Hematopoietic multipotent progenitor cell (in vitro differentiated cells): ENCODE data around the gene TNNT2. TPM values are rescaled to one million over a fixed set of nuclear protein-coding genes. Genes with fewer than 3 reads are reported as not detected.
A peak's percentile ranks its signal among the peaks of the same experiment; 100 is the strongest.

ENCODE experiments used
- DNase-seq, 3 donors: peaks; one replicate each; pipeline ENCODE4 v3.0.0-alpha.2; 2011 to 2015; ENCODE audit warnings: low read depth in 2 of 3, low spot score in 2 of 3
- total RNA-seq: library from RNA; depleted of rRNA; stranded (reverse); fragments of >200 nt; gene quantifications from one replicate; pipeline ENCODE4 v1.2.3, GENCODE V29; 2012

TNNT2 gene
- total RNA-seq, 1 donor, result not detected

DNA sequence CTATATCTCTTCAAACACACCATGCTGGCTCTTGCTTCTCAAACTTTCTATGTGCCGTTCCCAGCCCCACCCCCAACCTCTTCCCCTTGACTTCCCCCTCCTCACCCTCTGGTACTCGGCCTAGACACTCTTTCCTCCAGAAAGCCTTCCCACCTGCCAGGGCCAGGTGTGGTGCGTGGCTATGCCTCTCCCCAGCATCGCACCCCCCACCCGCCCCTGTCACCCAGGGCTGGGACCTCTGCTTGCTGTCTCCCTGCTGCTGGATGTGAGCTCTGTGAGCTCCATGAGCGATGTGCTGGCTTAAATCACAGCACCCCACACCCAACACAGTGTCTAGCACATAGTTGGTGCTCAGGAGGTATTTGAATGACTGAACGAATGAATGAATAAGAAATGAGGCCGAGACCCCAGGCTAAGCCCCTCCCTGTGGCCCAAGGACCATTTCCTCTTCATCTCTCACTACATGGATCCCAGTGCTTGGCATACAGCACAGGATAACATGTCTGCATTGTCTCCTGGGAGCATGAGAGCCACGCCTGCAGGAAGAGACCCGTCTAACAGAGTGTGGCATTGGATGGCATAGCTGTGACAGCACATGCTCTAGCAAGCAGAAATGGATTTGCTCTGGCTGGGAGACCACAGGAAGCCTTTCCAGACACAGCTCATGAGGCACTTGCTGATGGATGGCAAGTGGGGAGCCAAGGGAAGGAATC, 19.7 kb downstream of the TNNT2 start:
- no peak for DNase-seq

DNA sequence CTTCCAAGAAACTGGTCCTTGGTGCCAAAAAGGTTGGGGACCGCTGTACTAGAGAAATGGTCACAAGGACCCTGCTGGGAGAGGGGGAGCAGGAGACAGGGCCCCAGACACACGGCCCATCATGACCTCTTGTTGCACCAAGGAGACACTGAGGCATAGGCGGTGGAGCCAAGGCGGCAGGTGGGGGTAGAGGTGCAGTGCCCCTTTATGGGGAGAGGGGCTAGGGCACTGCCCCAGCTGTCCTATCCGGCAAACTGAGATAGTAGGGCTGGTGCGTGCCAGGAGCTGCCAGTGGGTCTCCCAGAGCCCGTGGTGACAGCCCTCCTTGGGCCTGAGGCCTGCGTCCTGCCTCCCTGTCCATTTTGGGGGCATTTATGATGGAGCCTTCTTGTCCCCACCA, 20.3 kb downstream of the TNNT2 start:
- DNase-seq, result no peak

DNA sequence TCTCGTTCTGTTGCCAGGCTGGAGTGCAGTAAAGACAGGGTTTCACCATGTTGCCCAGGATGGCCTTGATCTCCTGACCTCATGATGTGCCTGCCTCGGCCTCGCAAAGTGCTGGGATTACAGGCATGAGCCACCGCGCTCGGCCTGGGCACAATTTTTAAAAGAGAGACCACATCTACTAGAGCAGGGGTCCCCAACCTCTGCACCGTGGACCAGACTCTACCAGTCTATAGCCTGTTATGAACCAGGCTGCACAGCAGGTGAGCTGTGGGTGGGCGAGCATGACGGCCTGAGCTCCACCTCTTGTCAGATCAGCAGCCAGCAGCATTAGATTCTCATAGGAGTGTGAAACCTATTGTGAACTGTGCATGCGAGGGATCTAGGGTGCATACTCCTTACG, 20.8 kb downstream of the TNNT2 start:
- DNase-seq, result no peak

DNA sequence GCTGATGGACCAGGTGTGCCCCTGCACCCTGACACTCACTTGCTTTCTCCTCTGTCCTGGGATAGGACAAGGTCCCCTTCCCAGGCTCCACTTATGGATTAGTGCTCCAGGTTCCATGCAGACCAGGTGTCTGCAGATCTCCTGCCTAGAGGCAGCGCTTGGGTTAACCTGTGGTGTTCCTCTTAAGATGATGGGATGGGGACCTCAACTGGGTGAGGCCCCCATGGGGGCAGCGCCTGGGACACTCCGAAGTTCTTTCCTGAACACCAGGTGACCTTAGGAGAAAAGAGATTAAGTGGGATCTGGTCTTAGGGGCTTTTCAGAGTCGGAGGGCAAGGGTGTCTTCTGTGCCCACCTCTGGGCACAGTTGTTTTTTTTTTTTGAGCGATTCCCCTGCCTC, 21.2 kb downstream of the TNNT2 start:
- DNase-seq, result no peak

DNA sequence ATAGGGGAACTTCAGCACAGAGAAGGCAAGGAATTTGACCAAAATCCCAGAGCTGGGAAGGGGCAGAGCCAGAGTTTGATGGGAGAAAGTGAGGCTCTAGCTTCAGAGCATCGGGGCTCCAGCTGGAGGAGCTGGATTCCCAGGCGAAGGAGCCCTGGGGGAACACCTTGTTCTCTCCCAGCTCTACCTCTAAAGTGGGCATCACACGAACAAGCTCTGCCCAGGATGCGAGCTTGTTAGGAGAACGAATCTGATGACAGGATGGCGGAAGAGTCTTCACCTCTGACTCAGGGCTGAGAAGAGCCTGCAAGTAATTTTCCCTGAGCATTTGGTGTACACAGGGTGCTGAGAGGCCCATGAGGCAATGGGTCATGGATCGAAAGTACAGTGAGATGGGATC, 22.0 kb downstream of the TNNT2 start:
- DNase-seq, result no peak

DNA sequence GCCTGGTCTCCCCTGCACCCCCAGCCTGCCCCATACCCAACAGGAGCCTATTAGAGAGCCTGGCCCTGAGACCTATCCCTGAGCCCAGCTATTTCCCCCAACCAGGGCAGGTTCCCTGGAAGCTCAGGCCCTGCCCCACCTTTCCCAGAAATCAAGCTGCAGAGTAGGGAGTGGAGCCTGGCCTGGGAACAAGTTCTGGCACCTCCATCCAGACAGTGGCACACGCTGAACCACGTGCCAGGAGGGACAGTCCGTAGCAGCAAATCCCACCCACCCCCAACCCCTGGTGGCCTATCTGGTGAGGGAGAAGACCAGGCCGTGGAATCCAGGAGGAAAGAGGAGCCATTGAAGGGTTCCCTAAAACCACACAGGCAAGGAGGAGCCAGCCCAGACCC, 22.6 kb downstream of the TNNT2 start:
- no peak for DNase-seq

DNA sequence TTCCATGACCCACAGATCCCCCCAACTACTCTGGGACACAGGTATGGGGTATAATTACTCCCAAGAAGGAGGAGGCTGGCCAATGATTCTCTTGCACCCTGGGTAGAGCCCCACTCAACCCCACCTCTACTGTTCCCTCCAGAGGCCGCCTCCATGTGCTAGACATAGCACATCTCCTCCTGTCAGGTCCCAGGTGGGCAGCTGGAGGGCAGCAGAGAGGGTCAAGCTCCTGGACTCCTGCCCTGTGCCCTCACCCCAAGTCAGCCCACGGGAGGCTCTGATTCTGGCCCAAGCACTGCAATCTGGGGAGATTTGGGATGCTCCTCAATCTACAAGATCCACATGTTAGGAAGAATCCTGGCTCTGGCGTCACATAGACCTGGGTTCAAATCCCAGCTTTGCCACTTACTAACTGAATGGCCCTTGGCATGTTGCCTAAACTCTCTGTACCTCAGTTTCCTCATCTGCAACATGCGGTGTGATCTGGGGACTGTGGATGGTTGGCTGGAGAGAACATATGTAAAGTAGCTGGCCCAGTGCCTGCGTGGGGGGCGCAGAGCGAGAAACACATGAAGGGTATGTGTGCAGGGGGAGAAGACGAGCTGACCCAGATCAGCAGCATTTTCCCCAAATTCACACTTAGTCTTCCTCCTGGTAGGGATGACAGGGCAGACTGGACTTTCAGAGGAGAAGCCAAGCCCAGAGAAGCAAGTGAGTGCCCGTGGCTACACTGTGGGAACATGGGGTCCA, 23.2 kb downstream of the TNNT2 start:
- no peak for DNase-seq

DNA sequence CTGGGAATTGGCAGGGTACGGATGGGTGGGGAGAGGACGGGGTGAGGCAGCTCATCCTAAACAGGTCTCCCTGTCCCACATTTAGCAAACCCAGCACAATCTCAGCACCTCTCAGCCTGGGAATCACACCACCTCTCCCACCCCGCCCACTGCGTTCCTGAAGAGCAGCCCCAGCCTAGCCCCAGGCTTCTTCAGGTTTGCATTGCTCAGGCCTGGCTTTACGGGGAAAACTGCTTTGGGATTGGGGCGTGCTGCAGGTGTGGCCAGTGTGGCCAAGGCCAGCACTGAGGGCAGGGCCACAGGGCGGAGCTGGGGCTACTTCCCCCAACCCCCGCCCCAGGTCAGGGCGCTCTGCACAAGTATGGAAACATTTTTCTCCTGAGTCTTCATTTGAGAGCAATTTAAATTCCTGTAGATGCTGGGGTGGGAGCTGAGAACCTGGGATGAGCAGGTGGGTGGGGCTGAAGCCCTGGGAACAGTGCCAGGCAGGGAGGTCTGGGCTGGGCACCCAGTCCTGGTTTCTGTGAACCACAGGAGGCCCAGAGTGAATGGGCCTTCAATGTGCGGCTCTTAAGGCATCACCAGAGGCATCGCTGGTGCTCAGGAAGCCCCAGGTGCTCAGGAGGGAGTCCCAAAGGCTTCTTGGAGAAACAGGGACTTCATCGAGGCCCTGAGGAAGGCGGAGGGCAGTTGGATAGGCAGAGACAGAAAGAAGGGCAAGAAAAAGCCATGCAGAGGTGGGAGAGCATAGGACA, 24.1 kb downstream of the TNNT2 start:
- DNase-seq, result no peak

DNA sequence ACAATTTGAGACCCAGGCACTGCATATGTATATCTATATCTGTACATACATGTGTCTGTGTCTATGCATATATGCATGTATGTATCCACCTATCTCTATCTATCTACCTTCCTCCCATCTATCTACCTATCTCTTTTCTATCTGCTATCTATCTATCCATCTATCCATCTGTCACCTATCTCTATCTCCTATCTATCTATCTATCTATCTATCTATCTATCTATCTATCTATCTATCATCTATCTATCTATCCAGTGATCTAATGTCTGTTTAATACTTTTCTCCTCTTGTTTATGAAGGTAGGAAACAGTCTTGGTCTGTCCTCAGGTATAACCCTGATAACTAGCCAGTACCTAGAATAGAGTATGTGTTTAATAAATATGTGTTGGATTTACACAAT, 25.9 kb downstream of the TNNT2 start:
- DNase-seq, result no peak

DNA sequence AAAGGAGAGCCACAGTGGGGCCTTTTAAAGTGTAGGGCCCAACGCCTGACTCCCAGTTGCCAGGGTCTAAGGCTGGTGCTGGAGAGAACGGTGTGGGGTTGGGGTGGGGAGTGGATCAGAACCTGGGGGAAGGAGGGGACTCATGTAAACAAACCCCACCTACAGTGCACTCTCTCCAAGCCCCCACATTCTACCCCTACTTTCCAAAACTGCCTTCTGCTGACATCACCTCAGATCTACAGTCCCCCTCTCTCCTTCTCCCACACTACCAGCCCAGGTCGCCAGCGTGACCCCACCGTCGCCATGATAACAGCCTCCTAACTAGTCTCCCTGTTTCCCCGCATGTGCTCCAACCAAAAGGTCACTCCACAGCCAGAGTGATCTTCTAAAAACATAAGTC, 26.6 kb downstream of the TNNT2 start:
- no peak for DNase-seq

DNA sequence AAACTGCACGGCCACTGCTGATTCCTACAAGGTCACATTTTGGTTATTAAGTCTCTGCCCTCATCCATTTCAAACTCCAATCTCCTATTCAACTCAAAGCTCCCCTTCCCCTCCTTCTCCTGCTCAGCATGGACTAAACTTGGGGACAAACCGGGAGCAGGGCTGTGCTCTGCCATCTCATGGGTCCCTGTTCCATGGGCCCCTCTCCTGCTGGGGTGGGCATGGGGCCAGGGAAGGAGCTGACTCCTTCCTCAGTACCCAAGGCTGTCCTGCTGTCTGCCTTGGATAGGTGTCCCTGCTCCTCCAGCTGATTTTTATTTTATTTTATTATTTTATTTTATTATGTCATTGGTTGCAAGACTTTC, 27.1 kb downstream of the TNNT2 start:
- no peak for DNase-seq

DNA sequence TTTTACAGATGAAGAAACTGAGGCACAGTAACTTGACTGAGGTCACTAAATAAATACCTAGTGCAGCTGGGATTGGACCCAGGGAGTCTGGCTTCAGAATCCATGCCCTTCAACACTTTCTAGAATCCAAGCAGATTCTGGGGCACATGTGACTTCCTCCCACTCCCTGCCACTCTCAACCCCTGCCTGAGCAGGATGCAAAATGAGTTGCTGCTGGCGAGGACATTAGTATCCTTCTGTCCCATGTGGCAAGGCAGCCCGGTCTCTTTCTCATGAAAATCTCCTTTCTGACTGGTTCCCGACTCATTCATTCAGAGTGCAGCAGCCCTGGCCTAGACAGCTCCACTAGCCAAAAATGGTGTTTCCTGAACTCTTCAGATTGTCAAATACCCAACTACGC, 28.4 kb downstream of the TNNT2 start:
- no peak for DNase-seq

DNA sequence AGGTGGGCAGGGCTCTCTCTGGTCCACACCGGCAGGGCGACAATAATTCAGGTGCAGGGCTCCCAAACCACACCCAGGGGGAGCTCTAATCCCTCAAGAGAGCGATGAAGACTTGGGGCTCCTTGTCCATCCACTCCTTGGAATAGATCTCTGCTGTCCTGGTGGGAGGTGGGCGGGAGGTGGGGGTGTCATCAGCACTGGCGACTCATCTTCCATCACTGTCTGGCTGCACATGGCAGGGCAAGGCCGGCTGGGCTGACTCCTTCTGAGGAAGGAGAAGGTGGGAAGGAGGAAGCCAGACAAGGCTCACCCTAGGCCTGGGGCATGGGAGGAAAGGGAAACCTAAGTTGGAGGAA, 29.3 kb downstream of the TNNT2 start:
- DNase-seq, result peak in 2 of 3 donors; percentile 34 to 66

DNA sequence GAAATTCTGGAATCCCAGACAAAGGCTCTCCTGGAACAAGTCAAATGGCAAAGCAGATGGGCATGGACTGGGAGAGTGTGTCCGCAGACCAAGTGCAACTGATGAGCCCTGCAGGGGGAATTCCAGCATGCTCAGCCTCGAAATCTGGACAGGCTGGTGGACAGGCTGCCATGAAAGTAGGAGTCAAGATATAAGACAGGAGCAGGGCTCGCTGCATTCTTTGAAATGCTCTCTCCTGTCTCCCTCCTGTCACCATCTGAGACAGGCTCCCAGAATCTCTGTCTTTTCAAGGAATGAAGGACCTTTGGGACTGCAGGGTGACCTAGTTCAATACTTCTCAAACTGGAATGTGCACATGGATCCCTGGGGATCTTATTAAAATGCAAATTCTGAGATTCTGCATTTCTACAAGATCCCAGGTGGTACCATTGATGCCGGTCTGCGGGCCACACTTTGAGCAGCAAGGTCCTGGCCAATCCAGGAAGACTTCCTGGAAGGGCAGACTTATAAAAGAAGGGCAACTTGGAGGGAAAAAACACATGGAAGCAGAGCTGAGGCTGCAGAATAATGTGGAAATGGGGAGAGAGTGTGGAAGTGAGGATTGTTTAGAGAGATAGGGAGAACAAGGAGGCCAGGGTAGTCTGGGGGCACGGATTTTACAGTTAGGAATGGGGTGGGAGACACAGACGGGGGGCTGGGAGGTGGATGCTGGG, 29.8 kb downstream of the TNNT2 start:
- no peak for DNase-seq

DNA sequence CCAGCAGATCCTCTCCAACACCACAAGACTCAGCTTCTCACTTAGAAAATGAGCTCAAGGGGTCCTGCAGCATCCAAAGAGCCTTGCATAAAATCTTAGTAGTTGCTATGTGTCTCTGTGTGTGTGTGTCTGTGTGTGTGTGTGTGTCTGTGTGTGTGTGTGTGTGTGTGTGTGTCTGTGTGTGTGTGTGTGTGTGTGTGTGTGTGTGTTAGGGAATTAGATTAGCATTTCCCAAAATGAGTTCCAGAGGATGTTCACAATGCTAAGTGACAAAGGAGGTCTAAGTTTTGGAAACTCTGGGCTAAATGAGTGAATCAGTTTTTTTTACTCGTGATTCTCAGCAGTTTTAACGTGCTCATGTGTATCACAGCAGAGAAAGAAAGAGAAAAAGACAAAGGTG, 30.5 kb downstream of the TNNT2 start:
- DNase-seq, result no peak

DNA sequence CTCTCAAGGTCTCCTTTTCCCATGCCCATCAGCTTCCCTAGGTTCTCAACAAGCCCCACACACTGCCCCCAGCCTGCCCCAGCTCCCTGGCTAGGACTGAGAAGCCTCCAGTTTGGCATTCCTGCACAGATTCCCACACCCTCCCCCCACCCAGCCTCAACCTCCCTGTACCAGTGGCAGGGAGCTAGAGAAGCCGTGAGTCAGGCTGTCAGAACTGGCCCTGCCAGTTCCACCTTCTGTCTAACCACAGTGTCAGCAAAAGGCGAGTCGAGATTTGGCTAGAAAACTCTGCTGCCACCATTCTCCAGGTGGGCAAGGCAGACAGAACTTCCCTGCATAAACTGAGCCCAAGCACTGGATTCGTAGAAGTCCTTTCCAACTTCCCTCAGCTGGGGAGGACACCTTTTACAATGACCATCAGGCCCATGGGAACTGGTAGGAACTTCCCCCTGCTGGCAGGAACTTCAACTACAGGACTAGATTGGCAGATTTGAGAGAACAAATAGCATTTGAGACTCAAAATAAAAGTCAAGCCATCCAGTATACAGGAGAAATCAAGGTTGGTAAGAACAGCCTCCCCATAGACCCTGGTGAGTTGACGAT, 31.0 kb downstream of the TNNT2 start:
- peak in 2 of 3 donors; percentile 14 to 28 for DNase-seq

DNA sequence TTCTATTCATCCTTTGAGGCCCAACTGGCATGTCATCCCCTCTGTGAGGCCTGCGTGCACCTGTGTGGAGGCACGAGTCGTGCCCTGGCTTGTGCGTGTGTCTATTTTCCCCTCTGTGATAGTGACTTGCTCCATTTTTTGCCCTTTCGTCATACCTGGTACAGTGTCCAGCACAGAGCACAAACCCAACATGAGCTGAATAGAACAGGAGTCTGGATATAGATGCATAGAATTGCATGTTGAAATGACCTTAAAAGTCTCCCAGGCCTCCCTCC, 32.5 kb downstream of the TNNT2 start:
- DNase-seq, result no peak

DNA sequence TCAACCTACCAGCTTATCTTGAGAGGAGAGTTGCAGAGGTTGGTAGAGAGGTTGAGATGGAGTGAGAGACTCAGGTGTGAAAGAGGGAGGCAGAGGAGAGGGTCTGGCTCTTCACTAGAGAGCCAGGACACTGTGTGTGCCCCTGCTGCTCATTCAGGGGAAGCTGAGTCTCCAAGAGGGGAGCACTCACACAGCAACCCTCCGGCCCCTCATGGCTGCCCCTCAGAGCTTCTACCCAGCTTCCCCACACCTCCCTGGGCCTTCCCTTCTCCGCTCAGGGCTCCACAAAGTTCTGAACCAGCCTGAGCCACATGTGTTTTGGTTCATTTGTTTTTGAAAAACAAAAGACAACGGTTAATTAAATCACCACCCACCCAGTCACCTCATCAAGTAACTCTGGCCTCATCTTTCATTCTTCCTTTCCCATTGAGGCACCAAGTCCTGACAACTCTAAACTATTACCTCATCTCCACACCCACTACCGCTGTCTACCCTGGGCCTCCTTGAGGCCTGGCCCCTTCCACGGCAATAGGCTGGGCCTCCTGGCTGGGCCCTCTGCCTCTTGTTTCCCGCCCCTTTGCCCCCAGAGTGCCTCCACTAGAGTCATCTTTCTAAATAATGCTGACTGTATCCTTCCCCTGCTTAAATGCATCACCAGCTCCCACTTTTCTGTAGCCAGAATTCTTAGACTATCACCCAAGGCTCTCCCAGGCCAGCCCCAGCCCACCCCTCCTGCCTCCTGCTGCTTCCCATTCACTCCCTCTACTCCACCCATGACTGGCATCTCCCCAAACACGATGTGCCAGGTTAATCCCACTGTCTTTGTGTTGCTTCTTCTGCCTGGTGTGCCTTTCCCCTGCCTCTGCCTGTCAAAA, 33.0 kb downstream of the TNNT2 start:
- DNase-seq, result no peak

DNA sequence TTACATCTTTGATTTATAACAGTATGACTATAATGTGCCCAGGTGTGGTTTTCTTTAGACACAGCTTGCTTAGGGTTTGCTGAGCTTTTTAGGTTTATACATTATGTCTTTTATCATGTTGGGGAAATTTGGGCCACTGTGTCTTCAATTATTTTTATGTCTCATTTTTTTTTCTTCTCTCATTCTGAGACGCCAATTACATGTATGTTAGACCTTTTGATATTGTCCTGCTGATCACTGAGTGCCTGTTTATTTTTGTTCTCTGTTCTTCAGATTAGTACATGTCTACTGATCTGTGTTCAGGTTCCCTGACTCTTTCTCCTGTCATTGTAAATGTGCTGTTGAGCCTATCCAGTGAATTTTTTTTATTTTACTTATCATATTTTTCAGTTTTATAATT, 36.1 kb downstream of the TNNT2 start:
- no peak for DNase-seq
